Measurements from ENCODE around the gene NPRL2.
A peak's percentile ranks its signal among the peaks of the same experiment; 100 is the strongest.

The NPRL2 gene

DNA sequence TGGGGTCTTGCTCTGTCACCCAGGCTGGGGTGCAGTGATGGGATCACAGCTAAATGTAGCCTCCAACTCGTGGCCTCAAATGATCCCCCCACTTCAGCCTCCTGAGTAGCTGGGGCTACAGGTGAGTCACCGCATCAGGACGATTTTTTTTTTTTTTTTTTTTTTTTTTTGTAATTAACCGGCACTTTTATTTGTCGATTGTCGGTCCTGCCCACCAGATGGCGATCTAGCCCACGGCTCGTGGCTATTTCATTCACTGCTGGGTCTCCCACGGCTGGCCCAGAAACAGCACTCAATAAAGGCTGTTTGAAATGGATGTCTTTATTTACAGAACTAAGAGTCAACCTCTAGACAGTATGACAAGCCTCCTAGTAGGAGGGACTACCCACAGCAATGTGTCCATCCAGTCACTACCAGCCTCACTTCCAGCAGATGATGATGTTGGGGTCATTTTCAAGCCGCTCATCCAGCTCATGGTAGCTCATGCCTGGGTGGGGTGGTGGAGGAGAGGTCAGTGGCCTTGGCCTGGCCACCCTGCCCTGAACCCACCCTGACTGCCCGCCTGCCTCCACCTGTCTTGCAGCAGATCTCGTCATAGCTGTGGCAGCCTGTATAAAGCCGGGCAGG lies 3.3 kb downstream of the NPRL2 start:
- peak; percentile 36 for DNase-seq

DNA sequence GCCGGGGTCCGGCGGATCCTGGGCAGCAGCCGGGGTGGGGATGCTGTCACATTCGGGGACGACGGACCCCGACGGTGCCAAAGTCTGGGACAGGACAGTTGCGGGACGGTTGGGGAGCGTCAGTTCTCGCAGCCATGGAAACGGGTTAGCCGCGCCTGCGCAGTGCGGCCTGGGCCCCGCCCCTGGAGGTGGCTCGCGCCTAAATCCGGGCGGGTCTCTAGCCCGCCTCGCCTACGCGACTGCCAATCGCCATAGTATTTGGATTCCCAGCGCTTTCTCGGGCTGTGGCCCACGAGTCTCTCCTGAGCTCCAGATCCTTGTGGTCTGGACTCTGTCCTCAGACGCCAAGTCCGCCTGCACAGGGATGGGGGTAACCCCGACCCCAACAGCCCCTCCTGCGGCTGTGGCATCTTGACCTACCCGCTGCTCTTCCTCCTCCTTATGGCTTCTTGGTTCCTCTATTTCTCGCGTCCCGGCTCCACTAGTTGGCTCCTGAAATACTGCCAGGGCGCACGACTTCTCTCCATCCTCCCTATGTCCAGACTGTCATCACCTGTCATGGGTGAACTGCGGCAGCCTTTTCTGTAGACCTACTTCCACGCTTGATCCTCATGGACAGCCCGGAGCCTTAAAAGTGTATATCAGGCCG lies 4.9 kb downstream of the NPRL2 start, which contains the start of gene ZMYND10:
ZMYND10 (minus strand) TSS at position 147 of the 649 bp plus-strand sequence. CDS start 153 bp downstream, outside the sequence.
- DNase-seq: no peak

DNA sequence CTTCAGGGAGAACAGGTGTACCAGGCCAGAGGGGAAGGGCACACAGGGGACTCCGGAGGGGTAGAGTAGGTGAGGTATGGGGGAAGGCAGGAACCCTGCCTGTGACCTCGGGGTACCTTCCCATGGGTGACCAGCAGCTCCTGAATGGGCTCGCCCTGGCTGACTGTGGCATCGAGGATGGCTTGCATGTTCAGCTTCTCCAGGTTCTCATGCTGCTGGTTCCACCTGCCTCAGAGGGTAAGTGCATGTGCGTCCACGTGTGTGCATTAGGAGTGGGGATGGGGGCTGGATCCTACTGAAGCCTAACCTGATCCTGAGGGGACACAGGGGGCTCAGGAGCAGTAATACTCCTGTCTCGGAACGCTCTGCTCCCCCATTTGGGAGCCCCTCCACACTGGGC lies 5.6 kb downstream of the NPRL2 start:
- no peak for DNase-seq

DNA sequence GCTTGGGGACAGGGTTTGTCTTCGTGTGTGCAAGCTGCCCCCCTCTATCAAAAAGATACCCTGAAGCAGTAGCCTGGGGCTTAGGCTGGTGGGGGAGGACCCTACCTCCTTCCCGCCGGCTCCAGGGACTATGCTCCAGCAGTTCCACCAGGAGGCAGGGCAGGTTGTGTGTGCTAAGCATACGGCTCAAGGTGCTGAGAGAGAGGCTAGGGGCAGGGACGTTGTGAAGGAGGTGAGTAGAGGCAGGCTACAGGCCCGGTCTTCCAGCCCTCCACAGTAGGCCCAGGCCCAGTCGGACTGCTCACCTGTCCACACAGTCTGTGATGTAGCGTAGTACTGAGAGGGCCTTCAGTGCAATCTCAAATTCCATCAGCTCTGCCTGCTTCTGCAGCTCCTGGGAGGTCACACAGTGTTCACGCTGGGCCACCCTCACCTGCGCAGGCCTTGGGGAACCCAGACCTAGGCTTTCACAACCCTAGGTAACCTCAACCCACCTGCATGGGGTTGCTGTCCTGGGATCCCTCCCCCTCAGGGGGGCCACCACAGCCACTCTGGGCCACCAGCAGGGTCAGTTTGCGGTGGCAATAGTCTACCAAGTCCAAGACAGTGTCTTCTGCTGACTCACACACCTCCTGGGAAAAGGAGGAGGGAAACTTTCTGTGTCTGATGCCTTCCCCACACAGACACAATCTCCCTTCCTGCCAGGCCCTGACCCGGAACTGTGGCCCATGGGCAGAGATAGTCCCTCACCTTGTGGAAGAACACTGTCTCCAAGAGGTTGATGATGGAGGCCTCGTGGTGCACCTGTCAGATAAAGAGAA lies 7.6 kb downstream of the NPRL2 start:
- DNase-seq: no peak

DNA sequence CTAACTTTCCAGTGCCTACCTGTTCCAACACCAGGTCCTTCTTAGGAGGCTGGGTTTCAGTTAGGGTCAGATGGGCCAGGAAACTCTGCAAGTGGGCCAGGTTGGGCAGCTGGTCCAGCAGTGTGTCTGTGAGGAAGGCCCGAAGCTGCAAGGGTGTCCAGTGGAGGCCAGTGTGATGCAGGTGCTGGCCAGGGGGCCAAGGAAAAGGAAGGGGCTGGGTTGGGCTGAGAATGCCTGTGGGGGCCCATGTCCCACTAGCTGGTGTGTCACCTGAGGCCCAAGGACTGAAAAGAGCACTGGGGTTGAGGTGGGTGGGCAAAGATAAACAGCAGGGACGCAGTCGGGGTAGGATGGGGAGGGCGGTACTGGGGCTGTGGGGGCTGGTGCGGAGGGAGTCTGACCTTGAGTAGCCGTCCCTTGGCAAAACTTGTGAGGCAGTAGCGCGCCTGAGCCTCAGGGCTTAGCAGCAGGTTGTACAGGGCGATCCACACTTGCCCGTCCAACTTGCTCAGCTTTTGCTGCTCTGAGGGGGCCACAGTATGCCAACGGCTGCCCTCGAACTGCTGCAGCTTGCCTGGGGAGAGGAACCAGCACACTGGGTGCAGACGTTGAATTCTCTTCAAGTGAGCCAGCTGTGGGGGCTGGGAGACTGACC lies 8.5 kb downstream of the NPRL2 start:
- DNase-seq: no peak

DNA sequence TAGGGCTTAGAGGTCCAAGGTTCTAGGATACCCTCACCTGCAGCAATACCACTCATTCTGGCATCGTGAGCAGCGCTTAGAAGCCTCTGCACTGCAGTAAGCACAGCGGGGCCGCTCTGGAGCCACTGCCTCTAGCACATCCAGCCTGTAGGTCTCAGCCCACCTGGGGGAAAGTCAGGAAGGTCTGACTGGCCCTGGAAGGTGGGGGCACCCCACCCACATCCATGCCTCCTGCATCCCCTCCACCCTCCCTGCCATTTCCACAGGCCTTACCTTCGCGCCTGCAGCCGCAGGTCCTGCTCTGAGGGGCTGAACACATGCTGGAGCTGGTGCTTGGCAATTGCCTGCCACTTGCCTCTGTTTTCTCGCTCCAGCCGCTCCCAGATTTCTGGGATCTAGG lies 9.0 kb downstream of the NPRL2 start:
- no peak for DNase-seq

DNA sequence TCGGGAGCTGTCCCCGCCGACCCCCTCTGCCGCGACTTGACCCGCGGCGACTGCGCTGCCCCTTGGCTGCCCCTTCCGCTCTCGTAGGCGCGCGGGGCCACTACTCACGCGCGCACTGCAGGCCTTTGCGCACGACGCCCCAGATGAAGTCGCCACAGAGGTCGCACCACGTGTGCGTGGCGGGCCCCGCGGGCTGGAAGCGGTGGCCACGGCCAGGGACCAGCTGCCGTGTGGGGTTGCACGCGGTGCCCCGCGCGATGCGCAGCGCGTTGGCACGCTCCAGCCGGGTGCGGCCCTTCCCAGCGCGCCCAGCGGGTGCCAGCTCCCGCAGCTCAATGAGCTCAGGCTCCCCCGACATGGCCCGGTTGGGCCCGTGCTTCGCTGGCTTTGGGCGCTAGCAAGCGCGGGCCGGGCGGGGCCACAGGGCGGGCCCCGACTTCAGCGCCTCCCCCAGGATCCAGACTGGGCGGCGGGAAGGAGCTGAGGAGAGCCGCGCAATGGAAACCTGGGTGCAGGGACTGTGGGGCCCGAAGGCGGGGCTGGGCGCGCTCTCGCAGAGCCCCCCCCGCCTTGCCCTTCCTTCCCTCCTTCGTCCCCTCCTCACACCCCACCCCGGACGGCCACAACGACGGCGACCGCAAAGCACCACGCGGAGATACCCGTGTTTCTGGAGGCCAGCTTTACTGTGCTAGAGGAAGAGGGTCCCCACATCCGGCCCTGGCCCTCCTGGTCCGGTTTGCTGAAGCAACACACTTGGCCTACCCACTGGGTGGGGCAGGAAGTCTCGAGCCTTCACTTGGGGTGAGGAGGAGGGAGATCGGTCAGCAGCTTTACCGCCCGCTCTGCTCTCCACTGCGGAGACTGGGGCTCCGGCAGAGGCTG lies 9.9 kb downstream of the NPRL2 start, which contains the start of gene RASSF1:
RASSF1 (minus strand) TSS at position 389 of the 882 bp plus-strand sequence; CDS start at position 358, 31 bp downstream.
- no peak for DNase-seq

DNA sequence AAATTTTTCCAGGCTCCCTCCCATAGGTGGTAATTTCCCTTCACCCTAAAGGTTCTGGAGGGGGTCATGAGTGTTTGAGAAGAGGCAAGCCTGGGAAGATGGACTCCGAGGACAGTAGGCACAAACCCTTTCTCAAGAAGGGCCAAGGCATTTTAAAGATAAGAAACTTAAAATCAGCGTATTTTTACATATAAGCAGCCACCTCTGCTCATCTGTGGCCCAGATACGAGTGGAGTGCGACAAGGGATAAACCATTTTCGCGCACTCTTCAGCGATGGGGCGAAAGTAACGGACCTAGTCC lies 10.5 kb downstream of the NPRL2 start:
- no peak for DNase-seq

DNA sequence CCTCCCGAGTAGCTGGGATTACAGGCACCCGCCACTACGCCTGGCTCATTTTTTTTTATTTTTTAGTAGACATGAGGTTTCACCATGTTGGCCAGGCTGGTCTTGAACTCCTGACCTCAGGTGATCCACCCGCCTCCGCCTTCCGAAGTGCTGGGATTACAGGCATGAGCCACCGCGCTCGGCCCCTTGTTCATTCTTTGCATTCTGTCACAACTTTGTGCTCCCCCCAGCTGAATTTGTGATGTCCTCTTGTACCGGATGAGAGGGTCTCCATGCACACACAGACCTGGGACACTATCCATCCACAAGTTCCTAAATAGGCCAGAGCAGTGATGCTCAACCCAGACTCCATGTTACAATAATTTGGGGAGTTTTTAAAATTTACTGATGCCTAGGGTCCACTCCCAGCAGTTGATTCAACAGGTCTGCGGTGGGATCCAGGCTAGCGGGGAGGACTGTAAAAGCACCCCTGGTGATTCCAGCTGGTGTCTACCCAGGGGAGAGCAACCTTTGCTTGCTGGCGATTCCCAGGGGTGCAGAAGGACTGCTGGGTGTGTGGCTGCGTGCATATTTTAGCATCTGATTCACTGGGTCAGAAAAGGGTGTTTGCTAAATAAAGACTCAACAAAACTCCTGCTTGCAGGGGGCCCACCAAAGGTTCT lies 11.0 kb downstream of the NPRL2 start:
- DNase-seq: no peak

DNA sequence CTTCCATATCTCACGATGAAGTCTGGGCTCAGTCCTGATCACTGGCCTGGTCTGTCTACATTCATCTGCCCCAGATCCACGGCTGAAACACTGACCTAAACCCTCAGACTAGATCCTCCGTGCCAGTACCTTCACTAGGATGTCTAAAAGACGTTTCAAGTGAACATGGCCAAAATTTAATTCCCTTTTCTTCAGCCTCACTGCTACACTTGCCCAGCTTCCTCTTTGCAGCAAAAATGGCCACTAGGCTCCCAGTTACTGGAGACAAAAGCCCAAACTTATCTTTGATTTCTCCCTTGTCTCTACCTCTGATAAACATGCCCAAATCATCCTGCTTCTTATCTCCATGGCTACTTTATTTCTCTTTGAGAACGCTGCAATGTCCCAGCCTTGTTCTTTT lies 11.6 kb downstream of the NPRL2 start:
- no peak for DNase-seq

DNA sequence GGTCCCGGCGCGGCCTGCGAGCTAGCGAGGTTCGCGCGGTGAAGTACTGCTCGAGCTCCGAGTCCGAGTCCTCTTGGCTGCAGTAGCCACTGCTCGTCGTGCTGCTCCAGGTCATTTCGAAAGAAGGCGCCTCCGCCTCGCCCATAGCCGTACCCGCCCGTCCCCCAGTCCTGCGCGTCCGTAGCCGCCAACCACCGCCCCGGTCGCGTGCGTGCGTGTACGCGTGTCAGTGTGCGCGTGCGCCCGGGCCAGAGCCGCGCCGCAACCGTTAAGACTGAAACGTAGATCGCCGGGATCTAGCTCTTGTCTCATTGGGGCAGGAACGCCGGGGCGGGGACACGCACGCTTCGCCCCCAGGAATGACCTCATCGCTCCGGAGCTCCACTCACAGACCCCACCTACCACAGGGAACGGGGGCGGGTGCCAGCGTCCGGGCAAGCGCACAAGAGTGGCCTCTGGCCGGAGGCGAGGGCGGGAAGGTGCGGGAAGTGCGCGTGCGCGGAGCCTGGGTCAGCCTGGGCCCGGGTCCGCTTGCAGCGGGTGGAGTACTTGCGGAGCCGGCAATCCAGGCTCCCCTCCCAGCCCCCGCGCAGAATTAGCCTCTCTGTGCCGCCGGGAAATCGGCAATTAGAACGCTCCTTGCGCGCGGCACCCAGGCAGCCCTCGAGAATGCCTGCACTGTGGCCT lies 13.3 kb downstream of the NPRL2 start:
- peak; percentile 88 for DNase-seq

DNA sequence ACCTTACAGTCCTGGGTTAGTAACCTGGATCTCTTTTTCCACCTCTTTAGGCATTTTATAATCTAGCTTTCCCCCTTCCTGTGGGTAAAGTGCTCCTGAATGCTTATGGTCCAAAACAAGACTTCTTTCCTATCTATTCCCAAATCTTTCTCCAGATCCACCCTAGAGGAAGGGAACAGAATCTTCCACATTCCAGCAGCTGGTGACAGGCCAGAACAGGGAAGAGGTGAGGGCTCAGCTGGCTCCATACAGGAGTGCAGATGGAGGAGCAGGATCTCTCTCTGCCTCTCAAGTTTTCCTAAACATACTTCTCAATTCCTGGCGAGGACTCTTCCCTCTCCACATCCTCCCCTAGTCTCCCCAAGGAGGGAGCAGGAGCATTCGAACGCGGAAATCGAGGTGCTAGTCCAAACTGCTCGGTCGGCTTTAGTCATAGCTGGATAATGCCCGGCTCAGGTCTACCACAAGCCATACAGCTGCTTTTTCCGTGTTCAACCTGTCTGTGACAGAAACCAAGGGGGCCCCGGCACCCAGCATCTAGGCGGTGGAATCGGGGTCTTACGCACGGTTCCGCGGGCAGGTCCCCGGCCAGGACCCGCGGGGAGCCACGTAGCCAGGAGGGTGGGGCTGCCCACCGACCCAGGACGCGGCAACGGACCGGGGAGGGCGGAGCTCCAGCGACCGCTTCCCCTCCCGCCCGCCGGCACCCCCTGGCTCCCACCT lies 14.0 kb downstream of the NPRL2 start:
- no peak for DNase-seq

DNA sequence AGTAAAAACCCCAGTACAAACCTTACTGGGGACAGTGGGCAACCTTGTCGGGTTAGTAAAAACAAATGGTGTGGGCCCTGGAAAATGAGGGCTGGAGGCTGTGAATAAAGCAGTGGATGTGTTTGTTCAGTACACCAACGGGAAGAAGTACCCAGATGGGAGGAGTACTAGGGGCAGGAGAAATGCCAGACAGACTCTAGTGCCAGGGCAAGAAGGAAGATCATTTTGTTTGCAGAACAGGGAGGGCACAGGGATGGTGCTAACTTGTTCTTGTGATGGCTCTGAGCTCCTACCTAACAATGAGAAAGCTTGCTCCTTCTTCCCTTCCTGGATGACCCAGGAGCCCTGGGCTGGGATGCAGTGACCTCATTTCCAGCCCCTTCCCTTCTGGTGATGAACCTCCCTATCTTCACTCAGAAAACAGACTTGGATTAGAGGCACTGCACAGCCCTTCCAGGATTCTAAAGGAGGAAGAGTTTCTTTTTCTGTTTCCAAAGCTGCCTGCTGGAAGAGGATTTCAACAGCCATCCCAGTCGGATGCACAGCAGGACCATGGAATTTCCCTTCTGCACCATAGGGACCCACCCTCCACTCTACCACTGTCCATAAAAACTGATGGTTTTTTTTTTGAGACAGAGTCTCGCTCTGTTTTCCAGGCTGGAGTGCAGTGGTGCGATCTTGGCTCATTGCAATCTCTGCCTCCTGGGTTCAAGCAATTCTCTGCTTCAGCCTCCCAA lies 16.1 kb downstream of the NPRL2 start:
- DNase-seq: no peak

DNA sequence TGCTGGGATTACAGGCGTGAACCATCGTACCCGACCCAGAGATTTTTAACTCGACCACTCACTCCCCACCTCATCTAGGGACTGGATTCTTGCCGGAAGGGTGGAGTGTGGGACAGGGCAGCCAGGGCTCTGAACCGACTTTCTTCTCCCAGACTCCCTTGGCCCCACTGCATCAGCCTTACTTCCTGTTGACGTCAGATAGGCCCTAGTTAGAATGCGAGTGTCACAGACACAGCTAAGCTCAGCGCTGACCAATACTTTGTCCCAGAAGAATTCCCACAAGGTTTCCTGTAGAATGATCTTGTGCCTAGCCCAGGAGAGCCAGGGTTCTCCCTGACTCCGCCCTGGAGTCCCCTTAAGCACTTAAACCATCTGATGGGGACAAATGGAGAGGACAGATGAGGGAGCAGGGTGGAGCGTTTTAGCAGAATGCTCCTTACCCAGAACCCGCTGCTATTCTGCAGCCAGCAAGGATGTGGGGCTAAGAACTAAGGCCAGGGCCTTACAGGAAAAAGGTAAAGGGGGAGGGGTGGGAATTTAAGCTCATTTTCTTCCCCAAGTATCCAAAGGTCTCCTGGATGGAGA lies 16.7 kb downstream of the NPRL2 start:
- no peak for DNase-seq

DNA sequence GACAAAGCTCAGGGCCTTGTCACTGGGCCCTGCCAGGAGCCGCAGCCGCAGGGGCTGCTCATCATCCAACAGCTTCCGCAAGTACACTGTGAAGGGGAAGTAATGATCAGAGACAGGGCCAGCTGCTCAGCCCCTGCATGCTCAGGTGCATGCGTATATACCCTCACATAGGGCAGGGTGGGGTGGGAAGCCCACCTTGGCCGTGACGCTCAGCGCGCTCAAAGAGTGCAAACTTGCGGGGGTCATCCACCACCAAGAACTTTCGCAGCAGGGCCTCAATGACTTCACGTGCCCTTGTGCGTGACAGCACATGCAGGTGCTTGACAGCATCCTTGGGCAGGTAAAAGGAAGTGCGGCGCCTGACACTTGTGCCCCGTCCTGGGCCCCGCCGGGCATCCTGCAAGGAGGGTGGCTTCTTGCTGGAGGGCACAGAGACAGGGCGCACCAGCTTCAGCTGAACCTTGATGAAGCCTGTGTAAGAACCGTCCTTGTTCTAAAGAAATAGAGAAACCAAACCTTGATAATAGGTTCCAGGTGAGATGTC lies 19.1 kb downstream of the NPRL2 start:
- no peak for DNase-seq

DNA sequence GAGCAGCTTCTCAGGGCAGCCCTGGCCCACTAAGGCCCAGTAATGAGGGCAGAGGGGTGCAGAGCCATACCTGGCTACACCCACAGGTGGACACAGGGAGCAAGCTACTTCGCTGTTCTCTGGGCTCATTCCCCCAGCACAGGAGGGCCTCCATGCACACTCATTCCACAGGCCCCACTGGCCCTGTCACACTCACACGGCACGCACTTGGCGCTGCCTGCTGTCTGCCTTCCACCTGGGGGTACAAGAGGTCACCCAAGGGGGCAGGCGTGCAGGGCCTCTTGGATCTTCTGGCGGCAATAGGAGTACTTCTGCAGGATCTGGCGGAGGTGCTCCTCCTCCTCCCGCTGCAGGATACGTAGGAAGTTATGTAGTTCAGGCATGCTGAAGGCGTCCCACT lies 20.2 kb downstream of the NPRL2 start:
- DNase-seq: no peak

DNA sequence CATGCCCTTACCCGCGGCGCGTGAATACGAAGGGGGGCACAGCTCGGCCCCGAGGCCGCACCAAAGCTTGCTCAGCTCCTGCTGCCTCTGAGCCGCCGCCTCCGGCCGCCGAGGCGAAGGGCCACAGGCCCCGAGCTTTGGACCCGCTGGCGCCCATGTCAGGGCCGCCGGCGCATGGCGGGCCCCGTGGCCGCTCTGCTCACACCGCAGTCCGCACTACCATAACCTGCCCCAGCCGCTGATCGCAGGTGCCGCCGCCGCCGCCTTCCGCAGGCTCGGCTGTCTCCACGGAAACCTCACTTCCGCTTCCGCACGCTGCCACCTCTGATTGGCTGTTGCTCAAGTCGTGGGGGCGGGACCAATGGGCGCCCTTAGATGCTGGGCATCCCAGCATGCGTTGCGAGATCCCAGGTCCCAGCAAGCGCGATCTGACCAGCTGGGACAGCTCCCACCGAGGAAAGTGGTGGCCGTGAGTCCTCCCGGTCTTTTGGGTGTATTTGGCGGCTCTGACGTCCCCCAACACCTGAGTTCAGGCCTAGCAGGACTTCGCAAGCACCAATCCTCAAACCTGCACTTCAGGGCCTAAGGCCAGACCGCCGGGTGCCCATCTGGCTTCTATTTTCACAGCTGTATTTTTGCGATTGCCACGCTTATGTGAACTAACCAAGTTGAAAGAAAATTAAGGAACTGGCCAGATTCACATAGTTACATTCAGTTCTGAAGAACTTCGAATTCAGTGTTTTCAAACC lies 22.5 kb downstream of the NPRL2 start, which contains the start of gene TUSC2:
TUSC2 (minus strand) TSS at position 281 of the 749 bp plus-strand sequence; CDS start at position 157, 124 bp downstream.
- peak; percentile 88 for DNase-seq

DNA sequence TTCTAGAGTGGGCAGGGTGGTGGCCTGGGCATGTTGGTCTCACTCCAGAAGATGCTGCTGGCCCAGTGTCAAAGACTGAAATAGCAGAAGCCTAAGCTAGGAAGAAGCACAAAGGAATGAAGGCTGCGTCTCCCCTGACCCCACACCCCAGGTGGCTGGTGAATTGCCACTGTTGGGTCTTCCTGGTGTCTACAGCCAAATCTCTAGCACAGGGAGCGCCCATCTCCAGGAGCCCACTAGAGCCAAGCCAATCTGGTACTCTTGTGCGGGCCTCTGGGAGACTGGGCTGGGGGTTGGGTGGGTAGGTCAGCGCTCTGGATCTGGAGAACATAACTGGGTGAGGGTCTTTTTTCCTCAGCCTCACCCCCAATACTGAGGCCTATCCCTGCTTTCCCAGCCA lies 23.4 kb downstream of the NPRL2 start:
- DNase-seq: no peak

Measured in NCI-H774 (cell line).